Trophoblast cell (in vitro differentiated cells and primary cell): Measurements from ENCODE around the gene PCSK5.
A peak's percentile ranks its signal among the peaks of the same experiment; 100 is the strongest.

Source experiments
- DNase-seq, 2 donors: peaks; one replicate each; pipeline ENCODE4 v3.0.0-alpha.2; 2016
- H2AFZ ChIP-seq: 2 replicates; pipeline ENCODE4 v1.6.1; 2013; ENCODE audit warnings: low read length, moderate library complexity, mild to moderate bottlenecking; ENCODE audit not compliant: insufficient read depth, poor library complexity
- H2AK5ac ChIP-seq: 2 replicates; pipeline ENCODE4 v1.6.1; 2013; ENCODE audit warnings: mild to moderate bottlenecking, low read length
- H2BK120ac ChIP-seq: 2 replicates; pipeline ENCODE4 v1.6.1; 2013; ENCODE audit warnings: low read length, mild to moderate bottlenecking, moderate library complexity; ENCODE audit not compliant: insufficient read depth, poor library complexity
- H2BK12ac ChIP-seq: 2 replicates; pipeline ENCODE4 v1.6.1; 2013; ENCODE audit warnings: mild to moderate bottlenecking, low read length, moderate library complexity
- H2BK5ac ChIP-seq: 2 replicates; pipeline ENCODE4 v1.6.1; 2013; ENCODE audit warnings: low read length, low read depth, moderate library complexity, mild to moderate bottlenecking; ENCODE audit not compliant: poor library complexity
- H3K14ac ChIP-seq: 2 replicates; pipeline ENCODE4 v1.6.1; 2013; ENCODE audit warnings: mild to moderate bottlenecking, low read length
- H3K18ac ChIP-seq: 2 replicates; pipeline ENCODE4 v1.6.1; 2013; ENCODE audit warnings: mild to moderate bottlenecking, low read length
- H3K23ac ChIP-seq: 2 replicates; pipeline ENCODE4 v1.6.1; 2013; ENCODE audit warnings: low read length
- H3K27ac ChIP-seq: 2 replicates; pipeline ENCODE4 v1.5.1; 2013; ENCODE audit warnings: low read depth, mild to moderate bottlenecking, inconsistent platforms, low read length, moderate library complexity
- H3K27me3 ChIP-seq: 2 replicates; pipeline ENCODE4 v1.6.1; 2013; ENCODE audit warnings: inconsistent platforms, mild to moderate bottlenecking, low read length, moderate library complexity; ENCODE audit not compliant: insufficient read depth
- H3K36me3 ChIP-seq, 2 experiments: 1 replicate in 1 of 2; 2 replicates in 1 of 2; pipeline ENCODE4 v1.6.1; 2013; ENCODE audit warnings: low read length in 2 of 2, mild to moderate bottlenecking in 2 of 2, moderate library complexity in 1 of 2; ENCODE audit not compliant: insufficient read depth in 2 of 2, control insufficient read depth in 1 of 2
- H3K4ac ChIP-seq: 2 replicates; pipeline ENCODE4 v1.6.1; 2013; ENCODE audit warnings: low read depth, mild to moderate bottlenecking, low read length, moderate library complexity
- H3K4me1 ChIP-seq, 2 experiments: 1 replicate in 1 of 2; 2 replicates in 1 of 2; pipeline ENCODE4 v1.6.1; 2013; ENCODE audit warnings: low read length in 2 of 2, mild to moderate bottlenecking in 2 of 2, moderate library complexity in 1 of 2; ENCODE audit not compliant: insufficient read depth in 2 of 2, control insufficient read depth in 1 of 2
- H3K4me2 ChIP-seq: 2 replicates; pipeline ENCODE4 v1.6.1; 2013; ENCODE audit warnings: inconsistent platforms, mild to moderate bottlenecking, low read length, moderate library complexity
- H3K4me3 ChIP-seq: 2 replicates; pipeline ENCODE4 v1.5.1; 2013; ENCODE audit warnings: mild to moderate bottlenecking, low read depth, low read length, inconsistent platforms
- H3K79me1 ChIP-seq: one replicate; pipeline ENCODE4 v1.6.1; 2013; ENCODE audit warnings: low read length
- H3K79me2 ChIP-seq: 2 replicates; pipeline ENCODE4 v1.6.1; 2013; ENCODE audit warnings: low read length, mild to moderate bottlenecking; ENCODE audit not compliant: control insufficient read depth, insufficient read depth, poor library complexity
- H3K9ac ChIP-seq: 2 replicates; pipeline ENCODE4 v1.6.1; 2013; ENCODE audit warnings: mild to moderate bottlenecking, low read length
- H3K9me3 ChIP-seq: 2 replicates; pipeline ENCODE4 v1.6.1; 2013; ENCODE audit warnings: low read depth, mild to moderate bottlenecking, control low read depth, inconsistent platforms, low read length; ENCODE audit not compliant: insufficient read depth
- H4K12ac ChIP-seq: 2 replicates; pipeline ENCODE4 v1.6.1; 2013; ENCODE audit warnings: low read depth, mild to moderate bottlenecking, low read length, moderate library complexity
- H4K8ac ChIP-seq: 2 replicates; pipeline ENCODE4 v1.6.1; 2013; ENCODE audit warnings: low read depth, mild to moderate bottlenecking, low read length, moderate library complexity
- H4K91ac ChIP-seq: one replicate; pipeline ENCODE4 v1.6.1; 2013; ENCODE audit warnings: low read depth, mild to moderate bottlenecking, low read length, moderate library complexity
- WGBS: extraction: QIAGEN DNeasy Blood & Tissue Kit; methylation state at CpG from one replicate; pipeline ENCODE4 v1.1.7; 2013; ENCODE audit warnings: missing lambda C conversion rate; ENCODE audit not compliant: insufficient read length, insufficient coverage; ENCODE audit errors: extremely low coverage; 5-methylcytosine and 5-hydroxymethylcytosine counted together

Gene PCSK5

GRCh38 chr9:76218886-76219445, 328.5 kb downstream of the PCSK5 start:
- Histone ChIP-seq H4K12ac (no peak overlapping the region), H3K4me3 (no peak overlapping the region), H3K14ac (no peak overlapping the region), H2BK12ac (no peak overlapping the region), H3K4ac (no peak overlapping the region), H3K27ac (no peak overlapping the region), H3K79me1 (peaks cover 3% of the 10 kb centered on the region), H2BK5ac (no peak overlapping the region), H3K36me3 (no peaks in the 10 kb centered on the region), H3K9me3 (no peaks in the 10 kb centered on the region), H4K8ac (no peak overlapping the region), H2BK120ac (no peak overlapping the region), H3K4me2 (no peak overlapping the region), H3K9ac (no peak overlapping the region), H3K79me2 (peaks cover 1% of the 10 kb centered on the region), H3K4me1 (peaks cover 6 to 7% of the 10 kb centered on the region in 2 experiments), H2AK5ac (no peak overlapping the region), H4K91ac (no peak overlapping the region), H2AFZ (no peak overlapping the region), H3K23ac (no peak overlapping the region), H3K18ac (no peak overlapping the region), H3K27me3 (no peaks in the 10 kb centered on the region)
- no CpG with 5 or more reads among the region's 9 CpGs for WGBS
- peak in 1 of 2 donors; percentile 32 for DNase-seq

- Histone ChIP-seq H3K4me2 (no peak overlapping the region), H3K4me3 (no peak overlapping the region), H3K18ac (no peak overlapping the region), H4K8ac (no peak overlapping the region), H4K12ac (no peak overlapping the region), H3K4me1 (peaks cover 6 to 7% of the 10 kb centered on the region in 2 experiments), H2AFZ (no peak overlapping the region), H3K23ac (no peak overlapping the region), H3K4ac (no peak overlapping the region), H2BK5ac (no peak overlapping the region), H3K9me3 (no peaks in the 10 kb centered on the region), H3K14ac (no peak overlapping the region), H3K79me1 (peaks cover 3% of the 10 kb centered on the region), H3K27ac (no peak overlapping the region), H2BK120ac (no peak overlapping the region), H3K79me2 (peaks cover 1% of the 10 kb centered on the region), H2BK12ac (no peak overlapping the region), H2AK5ac (no peak overlapping the region), H3K36me3 (no peaks in the 10 kb centered on the region), H3K27me3 (no peaks in the 10 kb centered on the region), H4K91ac (no peak overlapping the region), H3K9ac (no peak overlapping the region)
- WGBS = no CpG with 5 or more reads among the region's 11 CpGs
- DNase-seq = no peak
Measured at GRCh38 chr9:76219560-76220151, 329.2 kb downstream of the PCSK5 start.

GRCh38 chr9:76221423-76221822, 330.9 kb downstream of the PCSK5 start:
- Histone ChIP-seq H3K27ac (no peak overlapping the region), H2AK5ac (no peak overlapping the region), H3K27me3 (no peaks in the 10 kb centered on the region), H4K12ac (no peak overlapping the region), H3K4me1 (no peaks in the 10 kb centered on the region), H3K4me3 (no peak overlapping the region), H4K91ac (no peak overlapping the region), H3K9me3 (no peaks in the 10 kb centered on the region), H2AFZ (no peak overlapping the region), H3K14ac (no peak overlapping the region), H3K79me2 (no peaks in the 10 kb centered on the region), H2BK120ac (no peak overlapping the region), H3K79me1 (no peaks in the 10 kb centered on the region), H2BK5ac (no peak overlapping the region), H3K4ac (no peak overlapping the region), H2BK12ac (no peak overlapping the region), H3K9ac (no peak overlapping the region), H3K36me3 (no peaks in the 10 kb centered on the region), H4K8ac (no peak overlapping the region), H3K23ac (no peak overlapping the region), H3K4me2 (no peak overlapping the region), H3K18ac (no peak overlapping the region)
- no peak for DNase-seq
- WGBS = no CpG with 5 or more reads among the region's 6 CpGs

DNA sequence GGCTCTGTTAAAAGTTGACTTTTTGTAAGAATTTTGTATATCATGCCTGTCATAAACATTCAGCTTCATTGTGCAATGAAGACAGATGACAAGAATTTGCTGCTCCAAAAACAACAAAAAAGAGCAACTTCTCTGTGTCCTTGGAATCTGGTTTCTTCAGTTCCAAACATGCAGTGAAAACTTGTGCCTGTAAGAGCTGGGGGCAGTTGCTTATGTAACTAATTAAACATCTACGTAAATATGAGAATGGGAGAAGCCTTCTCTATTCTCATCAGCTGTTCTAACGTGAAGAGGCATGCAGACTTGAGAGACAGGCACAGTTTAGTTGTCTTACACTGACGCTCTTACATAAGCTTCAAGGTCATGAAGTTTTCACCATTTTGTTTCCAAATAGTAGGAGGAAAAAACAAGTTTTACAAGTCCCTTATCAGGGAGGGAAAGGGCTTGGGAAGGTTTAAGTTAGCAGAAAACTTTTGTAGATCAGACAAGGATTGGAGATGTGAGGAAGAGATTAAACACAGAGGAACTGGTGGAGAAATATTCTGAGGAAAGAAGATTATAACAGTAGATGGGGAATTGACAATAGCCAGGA, 333.4 kb downstream of the PCSK5 start:
- no peak overlapping the region for H3K18ac ChIP-seq
- H4K91ac ChIP-seq = no peak overlapping the region
- H3K9ac ChIP-seq = no peak overlapping the region
- H3K4me1 ChIP-seq = peaks cover 0 to 3% of the 10 kb centered on the region in 2 experiments
- H4K12ac ChIP-seq = no peak overlapping the region
- no CpG with 5 or more reads among the region's 3 CpGs for WGBS
- H3K27ac ChIP-seq = no peak overlapping the region
- H3K36me3 ChIP-seq = no peaks in the 10 kb centered on the region
- no peak overlapping the region for H3K4me2 ChIP-seq
- no peak overlapping the region for H3K23ac ChIP-seq
- H3K4me3 ChIP-seq = no peak overlapping the region
- no peaks in the 10 kb centered on the region for H3K27me3 ChIP-seq
- DNase-seq = peak; percentile 41 to 95
- no peak overlapping the region for H4K8ac ChIP-seq
- no peaks in the 10 kb centered on the region for H3K79me2 ChIP-seq
- H3K79me1 ChIP-seq = no peaks in the 10 kb centered on the region
- H2AK5ac ChIP-seq = no peak overlapping the region
- no peak overlapping the region for H2BK120ac ChIP-seq
- H3K14ac ChIP-seq = no peak overlapping the region
- no peak overlapping the region for H3K4ac ChIP-seq
- no peaks in the 10 kb centered on the region for H3K9me3 ChIP-seq
- no peak overlapping the region for H2AFZ ChIP-seq
- H2BK12ac ChIP-seq = no peak overlapping the region
- no peak overlapping the region for H2BK5ac ChIP-seq
